Activated gamma-delta T cell treated with Interleukin-2 at 50 U/mL for 16 hours (primary cell): ENCODE data around the gene TFAP2D.

Experiments used
- DNase-seq: peaks from one replicate; pipeline ENCODE4 v3.0.0-alpha.2; 2020

Gene TFAP2D

DNA sequence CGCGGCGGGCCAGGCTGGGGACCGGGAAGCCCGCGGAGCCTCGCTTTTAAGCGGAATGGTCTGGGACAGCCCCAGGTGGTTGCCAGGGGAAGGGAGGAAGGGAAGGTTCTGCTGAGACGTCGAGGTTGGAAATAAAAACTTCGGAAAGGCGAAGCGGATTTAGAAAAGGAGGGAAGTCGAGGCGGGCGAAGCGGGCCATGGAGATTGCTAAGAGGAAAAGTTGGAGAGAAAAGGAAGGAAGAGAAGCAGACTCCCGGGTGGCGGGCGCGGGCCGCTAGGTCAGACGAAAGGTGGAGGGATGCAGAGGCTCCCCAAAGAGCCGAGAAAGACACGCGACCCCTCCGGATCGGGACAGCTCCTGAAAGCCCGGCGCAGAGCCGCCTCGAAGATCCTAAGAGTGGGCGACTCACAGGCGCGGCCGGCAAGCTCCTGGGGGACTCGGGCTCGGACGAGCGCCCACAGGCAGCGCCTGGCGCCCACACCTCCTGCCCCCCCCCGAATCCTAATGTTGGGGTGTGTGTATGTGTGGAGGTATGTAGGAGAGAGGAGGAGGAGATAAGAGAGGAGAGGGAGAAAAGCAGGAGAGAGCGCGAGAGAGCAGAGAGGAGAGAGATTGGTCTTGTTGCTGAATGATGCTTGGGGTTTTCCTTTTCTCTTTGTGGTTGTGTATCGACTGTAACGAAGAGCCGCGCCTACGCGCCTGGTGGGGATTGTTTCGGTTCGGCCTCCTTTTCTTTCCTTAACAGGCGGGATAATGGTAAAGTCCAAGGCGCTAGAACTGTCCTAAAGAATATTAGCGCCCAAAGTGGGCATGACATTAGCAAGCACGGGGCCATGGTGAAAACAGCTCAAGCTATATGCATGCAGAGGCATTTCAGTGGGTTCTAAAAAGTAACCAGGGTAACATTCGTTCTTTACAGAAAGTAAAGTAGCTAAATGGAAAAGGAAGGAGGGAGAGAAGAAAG lies 106.9 kb downstream of the TFAP2D start:
- DNase-seq = no peak

DNA sequence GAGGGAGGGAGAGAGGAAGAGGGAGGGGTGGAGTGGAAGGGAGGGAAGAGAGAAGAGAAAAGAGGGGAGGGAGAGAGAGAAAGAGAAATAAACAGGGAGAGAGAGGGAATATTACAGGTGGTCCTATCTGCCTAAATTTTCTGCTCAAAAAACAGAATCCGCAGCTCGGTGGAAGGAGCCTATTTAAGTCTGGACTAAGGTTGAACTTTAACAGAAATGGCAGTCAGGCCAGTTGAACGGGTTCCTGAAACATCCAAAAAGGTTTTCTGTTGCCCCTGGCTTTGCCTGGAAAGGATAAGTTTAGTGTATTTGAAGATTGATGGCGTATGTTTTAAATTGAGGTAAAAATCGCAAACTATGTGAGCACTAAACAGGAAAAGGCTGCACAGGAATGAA lies 107.5 kb downstream of the TFAP2D start:
- no peak for DNase-seq

DNA sequence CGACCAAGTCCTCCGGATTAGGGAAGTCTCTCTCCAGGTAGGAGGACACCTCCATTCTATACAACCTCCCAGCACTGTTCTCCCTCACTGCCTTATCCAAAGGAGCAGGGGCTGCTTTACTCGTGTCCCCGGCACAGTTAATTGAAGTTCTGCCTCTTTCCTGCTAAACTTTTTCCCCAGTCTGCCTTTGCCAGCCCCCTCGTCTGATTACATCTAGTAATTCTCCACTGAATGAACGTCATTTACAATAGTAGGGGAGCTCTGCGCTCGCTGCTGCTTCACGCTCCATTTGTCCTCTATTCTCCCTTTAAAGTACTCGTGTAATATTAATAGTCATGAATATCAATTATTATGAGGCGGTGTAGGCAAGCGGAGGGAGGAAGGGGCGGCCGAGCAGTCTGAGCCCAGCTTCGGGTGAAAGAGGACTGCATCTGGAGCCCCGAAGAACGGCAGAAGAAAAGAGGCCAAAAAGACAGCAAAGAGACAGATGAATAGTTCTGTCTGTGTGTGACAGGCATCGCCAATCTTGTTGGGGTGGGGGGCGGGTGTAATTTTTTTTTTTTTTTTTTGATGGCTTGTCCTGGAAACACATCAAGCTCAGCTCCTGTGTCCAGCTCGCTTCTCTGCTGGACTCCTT lies 108.2 kb downstream of the TFAP2D start:
- no peak for DNase-seq

DNA sequence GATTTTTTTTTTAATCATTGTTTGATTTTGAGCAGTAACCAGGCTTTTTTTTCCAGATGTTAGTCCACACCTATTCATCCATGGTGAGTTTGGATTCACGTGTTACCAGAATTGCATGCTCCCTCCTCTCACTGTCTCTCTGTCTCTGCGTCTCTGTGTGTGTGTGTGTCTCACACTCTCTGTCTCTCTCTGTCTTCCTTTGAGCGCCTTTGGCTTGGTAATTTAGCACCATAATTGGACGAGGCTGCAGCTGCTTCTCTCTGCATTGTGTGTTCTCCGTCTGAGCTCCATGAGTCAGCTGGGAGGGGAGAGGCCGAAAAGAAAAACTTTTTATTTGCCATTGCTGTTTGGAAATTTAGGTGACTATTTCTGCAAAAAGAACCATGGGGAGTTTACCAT lies 108.8 kb downstream of the TFAP2D start:
- DNase-seq = no peak
